Measurements from ENCODE around the gene KNTC1.

Gene KNTC1

DNA sequence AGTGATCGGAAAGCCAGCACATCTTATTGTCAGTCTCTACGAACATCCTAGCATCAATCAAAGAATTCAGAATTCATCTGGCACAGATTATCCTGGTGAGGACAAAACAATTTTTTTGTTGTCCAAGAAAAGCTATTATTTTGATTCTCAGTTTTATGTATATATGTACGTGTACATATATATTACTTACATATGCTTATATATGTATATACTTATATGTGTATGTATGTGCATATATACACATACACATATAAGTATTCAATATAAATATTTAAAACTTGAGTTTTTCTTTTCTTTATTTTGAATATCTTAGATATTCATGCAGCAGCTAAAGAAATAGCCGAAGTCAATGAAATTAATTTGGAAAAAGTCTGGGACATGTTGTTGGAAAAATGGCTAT is 77.9 kb downstream of the KNTC1 start:
- no peak for TF ChIP-seq EZH2phosphoT487 (IDR thresholded peaks at IDR 0.05; ENCODE audit: borderline replicate concordance)
- TF ChIP-seq, protein P1, sequence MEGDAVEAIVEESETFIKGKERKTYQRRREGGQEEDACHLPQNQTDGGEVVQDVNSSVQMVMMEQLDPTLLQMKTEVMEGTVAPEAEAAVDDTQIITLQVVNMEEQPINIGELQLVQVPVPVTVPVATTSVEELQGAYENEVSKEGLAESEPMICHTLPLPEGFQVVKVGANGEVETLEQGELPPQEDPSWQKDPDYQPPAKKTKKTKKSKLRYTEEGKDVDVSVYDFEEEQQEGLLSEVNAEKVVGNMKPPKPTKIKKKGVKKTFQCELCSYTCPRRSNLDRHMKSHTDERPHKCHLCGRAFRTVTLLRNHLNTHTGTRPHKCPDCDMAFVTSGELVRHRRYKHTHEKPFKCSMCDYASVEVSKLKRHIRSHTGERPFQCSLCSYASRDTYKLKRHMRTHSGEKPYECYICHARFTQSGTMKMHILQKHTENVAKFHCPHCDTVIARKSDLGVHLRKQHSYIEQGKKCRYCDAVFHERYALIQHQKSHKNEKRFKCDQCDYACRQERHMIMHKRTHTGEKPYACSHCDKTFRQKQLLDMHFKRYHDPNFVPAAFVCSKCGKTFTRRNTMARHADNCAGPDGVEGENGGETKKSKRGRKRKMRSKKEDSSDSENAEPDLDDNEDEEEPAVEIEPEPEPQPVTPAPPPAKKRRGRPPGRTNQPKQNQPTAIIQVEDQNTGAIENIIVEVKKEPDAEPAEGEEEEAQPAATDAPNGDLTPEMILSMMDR (conservative IDR thresholded peaks at IDR 0.05; ENCODE audit: low read length): no peak
- no peak overlapping the region for H3K4me2 ChIP-seq (ENCODE audit: low read depth, low read length, poor library complexity, severe bottlenecking)
- peaks cover 28% of the 10 kb centered on the region; the same call in 1 of the 2 replicates for H3K36me3 ChIP-seq (ENCODE audit: insufficient read depth, low read length)

DNA sequence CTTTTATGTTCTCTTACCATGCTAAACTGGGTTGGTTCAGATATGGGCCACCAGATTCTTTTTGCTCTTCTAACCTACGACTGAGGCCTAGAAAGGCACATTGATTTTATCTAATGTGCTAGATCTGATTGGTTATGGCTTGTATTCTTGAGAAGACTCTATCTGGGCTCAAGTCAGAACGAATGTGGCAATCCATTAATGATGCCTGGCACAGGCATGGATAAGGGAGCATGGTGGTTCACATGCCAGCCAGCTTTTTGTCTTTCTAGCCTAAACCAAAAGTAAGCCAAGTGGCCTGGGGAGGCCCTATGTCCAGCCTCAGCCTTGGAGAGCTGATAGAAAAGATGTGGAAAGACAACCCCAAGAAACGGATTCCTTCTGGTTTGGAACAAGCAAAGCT is 82.7 kb downstream of the KNTC1 start:
- no peak overlapping the region for H2AFZ ChIP-seq (ENCODE audit: low read length)
- H4K20me1 ChIP-seq (ENCODE audit: insufficient read depth, low read length, poor library complexity, severe bottlenecking): no peaks in the 10 kb centered on the region
- H3K4me3 ChIP-seq (ENCODE audit: low read length, poor library complexity, severe bottlenecking): no peak overlapping the region
- no peaks in the 10 kb centered on the region for H3K79me2 ChIP-seq (ENCODE audit: insufficient read depth, low read length)
- H3K9me3 ChIP-seq (ENCODE audit: insufficient read depth, low read depth, low read length): no peaks in the 10 kb centered on the region
- no peaks in the 10 kb centered on the region for H3K9me2 ChIP-seq (replicated peaks; ENCODE audit: low read depth, low read length)
- no peak overlapping the region for H3K9ac ChIP-seq (ENCODE audit: low read depth, low read length, poor library complexity, severe bottlenecking)
- H3K4me1 ChIP-seq (ENCODE audit: insufficient read depth, low read length, poor library complexity, severe bottlenecking): no peaks in the 10 kb centered on the region
- TF ChIP-seq EZH2phosphoT487 (IDR thresholded peaks at IDR 0.05; ENCODE audit: borderline replicate concordance): no peak
- TF ChIP-seq, protein P1 (conservative IDR thresholded peaks at IDR 0.05; ENCODE audit: low read length): no peak
- H3F3A ChIP-seq (ENCODE audit: low read depth): no peaks in the 10 kb centered on the region
- no peak overlapping the region for H3K4me2 ChIP-seq (ENCODE audit: low read depth, low read length, poor library complexity, severe bottlenecking)
- no peaks in the 10 kb centered on the region for H3K27me3 ChIP-seq (ENCODE audit: insufficient read depth, low read length, poor library complexity, severe bottlenecking)
- H3K36me3 ChIP-seq (ENCODE audit: insufficient read depth, low read length): peaks cover 62% of the 10 kb centered on the region; the same call in 1 of the 2 replicates

More for the DNA sequence above, 77.9 kb downstream of the KNTC1 start:
- Histone ChIP-seq H3K4me3 (ENCODE audit: low read length, poor library complexity, severe bottlenecking) (no peak overlapping the region), H3F3A (ENCODE audit: low read depth) (no peaks in the 10 kb centered on the region), H3K79me2 (ENCODE audit: insufficient read depth, low read length) (no peaks in the 10 kb centered on the region), H3K4me1 (ENCODE audit: insufficient read depth, low read length, poor library complexity, severe bottlenecking) (no peaks in the 10 kb centered on the region), H2AFZ (ENCODE audit: low read length) (no peak overlapping the region), H3K9ac (ENCODE audit: low read depth, low read length, poor library complexity, severe bottlenecking) (no peak overlapping the region), H3K27me3 (ENCODE audit: insufficient read depth, low read length, poor library complexity, severe bottlenecking) (no peaks in the 10 kb centered on the region), H3K9me2 (replicated peaks; ENCODE audit: low read depth, low read length) (no peaks in the 10 kb centered on the region), H3K9me3 (ENCODE audit: insufficient read depth, low read depth, low read length) (no peaks in the 10 kb centered on the region), H4K20me1 (ENCODE audit: insufficient read depth, low read length, poor library complexity, severe bottlenecking) (no peaks in the 10 kb centered on the region)

DNA sequence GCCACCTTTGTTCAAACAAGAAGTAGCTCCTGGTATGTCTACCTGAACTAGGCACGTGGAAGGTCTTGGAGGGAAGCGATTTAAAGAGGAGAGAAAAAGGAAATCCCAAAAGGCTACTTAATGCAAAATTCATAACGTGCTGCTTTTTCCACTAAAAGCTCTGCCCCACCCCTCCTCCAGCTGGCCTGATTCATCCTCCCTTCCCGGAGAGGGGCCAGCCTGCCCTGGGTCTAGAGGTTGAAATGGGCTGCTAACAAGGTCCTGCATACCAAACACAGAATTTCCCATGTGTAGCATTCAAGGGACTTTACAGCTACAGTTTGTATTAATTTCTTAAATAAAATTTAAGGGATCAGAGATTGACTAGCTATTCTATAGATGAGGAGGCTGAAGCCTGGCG is 83.2 kb downstream of the KNTC1 start:
- H4K20me1 ChIP-seq (ENCODE audit: insufficient read depth, low read length, poor library complexity, severe bottlenecking): no peaks in the 10 kb centered on the region
- H3K9me2 ChIP-seq (replicated peaks; ENCODE audit: low read depth, low read length): no peaks in the 10 kb centered on the region
- no peak overlapping the region for H3K4me3 ChIP-seq (ENCODE audit: low read length, poor library complexity, severe bottlenecking)
- H3K4me1 ChIP-seq (ENCODE audit: insufficient read depth, low read length, poor library complexity, severe bottlenecking): no peaks in the 10 kb centered on the region
- H3K4me2 ChIP-seq (ENCODE audit: low read depth, low read length, poor library complexity, severe bottlenecking): no peak overlapping the region
- TF ChIP-seq, protein P1 (conservative IDR thresholded peaks at IDR 0.05; ENCODE audit: low read length): no peak
- TF ChIP-seq EZH2phosphoT487 (IDR thresholded peaks at IDR 0.05; ENCODE audit: borderline replicate concordance): no peak
- peaks cover 64% of the 10 kb centered on the region; the same call in 1 of the 2 replicates for H3K36me3 ChIP-seq (ENCODE audit: insufficient read depth, low read length)
- no peaks in the 10 kb centered on the region for H3F3A ChIP-seq (ENCODE audit: low read depth)
- no peak overlapping the region for H3K9ac ChIP-seq (ENCODE audit: low read depth, low read length, poor library complexity, severe bottlenecking)
- H3K27me3 ChIP-seq (ENCODE audit: insufficient read depth, low read length, poor library complexity, severe bottlenecking): no peaks in the 10 kb centered on the region
- no peak overlapping the region for H2AFZ ChIP-seq (ENCODE audit: low read length)
- H3K9me3 ChIP-seq (ENCODE audit: insufficient read depth, low read depth, low read length): no peaks in the 10 kb centered on the region
- H3K79me2 ChIP-seq (ENCODE audit: insufficient read depth, low read length): no peaks in the 10 kb centered on the region
